Measurements from ENCODE around the gene GLYR1.

Gene GLYR1

GRCh38 chr16:4846901-4847773 is at the start of gene GLYR1, which contains the start of gene UBN1:
TSS of gene GLYR1 (minus strand) at chr16:4847288. CDS start at chr16:4847265, 23 bp downstream.
TSS of gene UBN1 (plus strand) at chr16:4847481. CDS start at chr16:4852918, 5,437 bp downstream.
- TF ChIP-seq GATA3 (IDR thresholded peaks at IDR 0.05; ENCODE audit: low read depth, low read length) (no peak), GATA2 (IDR thresholded peaks at IDR 0.05; ENCODE audit: low read depth, low read length) (no peak)

DNA sequence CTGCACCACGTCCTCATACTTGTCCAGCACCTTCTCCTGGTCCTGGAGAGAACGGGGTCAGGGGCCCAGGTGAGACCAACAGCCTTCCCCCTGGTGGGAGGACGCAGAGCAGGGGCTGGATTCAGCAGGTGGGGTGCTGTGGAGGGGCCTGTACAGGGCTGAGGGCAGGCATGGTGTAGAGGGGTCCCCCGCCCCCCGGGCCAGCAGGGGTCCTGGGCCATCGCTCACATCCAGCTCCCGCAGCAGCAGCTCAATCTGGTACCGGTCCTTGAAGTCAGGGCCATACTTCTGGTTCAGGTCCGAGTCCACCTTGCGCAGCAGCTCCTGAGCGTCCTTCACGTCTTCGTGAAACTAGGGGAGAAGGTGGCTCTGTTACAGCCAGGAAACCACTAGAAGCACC is 48.3 kb upstream of the GLYR1 start:
- TF ChIP-seq GATA2 (IDR thresholded peaks at IDR 0.05; ENCODE audit: low read depth, low read length) (no peak), GATA3 (IDR thresholded peaks at IDR 0.05; ENCODE audit: low read depth, low read length) (no peak)

DNA sequence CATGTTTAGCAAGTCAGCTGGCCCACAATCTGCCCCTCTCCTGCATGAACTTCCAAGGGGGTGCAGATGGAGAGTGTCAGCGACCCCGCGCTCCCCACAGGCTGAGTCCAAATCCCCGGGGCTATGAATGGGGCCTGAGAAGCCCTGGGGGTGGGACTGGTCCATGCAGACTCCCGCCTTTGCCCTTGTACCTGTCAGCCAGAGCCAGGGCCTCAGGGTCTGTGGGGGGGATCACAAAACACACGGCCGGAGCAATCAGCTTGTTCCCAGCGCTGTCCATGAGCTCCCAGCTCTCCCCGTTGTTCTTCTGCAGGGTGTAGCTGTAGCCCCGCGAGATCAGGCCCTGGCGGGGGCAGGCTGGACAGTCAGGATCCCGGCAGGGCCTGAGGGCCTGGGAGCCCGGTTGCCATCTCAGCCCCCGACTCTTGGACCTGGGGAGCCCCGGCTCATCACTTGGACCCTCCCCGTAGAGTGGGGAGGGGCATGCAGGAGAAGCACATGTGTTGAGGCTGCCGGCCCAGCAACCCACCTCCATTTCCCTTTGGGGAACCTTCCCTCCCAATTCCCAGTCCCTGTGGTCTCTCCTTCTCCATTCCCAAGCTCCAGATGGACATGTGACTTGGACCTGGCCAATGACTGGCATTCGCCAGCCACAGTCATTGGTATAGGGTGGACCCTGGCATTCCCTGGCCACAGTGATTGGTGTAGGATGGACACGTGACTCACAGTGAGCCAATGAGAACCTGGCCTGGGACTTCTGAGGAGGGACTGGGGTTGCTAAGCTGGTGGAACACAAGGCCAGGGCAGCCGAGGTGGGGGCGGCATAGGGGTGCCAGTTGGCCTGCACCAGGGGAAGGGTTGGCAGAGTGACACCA is 47.4 kb upstream of the GLYR1 start:
- TF ChIP-seq GATA3 (IDR thresholded peaks at IDR 0.05; ENCODE audit: low read depth, low read length) (no peak), GATA2 (IDR thresholded peaks at IDR 0.05; ENCODE audit: low read depth, low read length) (no peak)

DNA sequence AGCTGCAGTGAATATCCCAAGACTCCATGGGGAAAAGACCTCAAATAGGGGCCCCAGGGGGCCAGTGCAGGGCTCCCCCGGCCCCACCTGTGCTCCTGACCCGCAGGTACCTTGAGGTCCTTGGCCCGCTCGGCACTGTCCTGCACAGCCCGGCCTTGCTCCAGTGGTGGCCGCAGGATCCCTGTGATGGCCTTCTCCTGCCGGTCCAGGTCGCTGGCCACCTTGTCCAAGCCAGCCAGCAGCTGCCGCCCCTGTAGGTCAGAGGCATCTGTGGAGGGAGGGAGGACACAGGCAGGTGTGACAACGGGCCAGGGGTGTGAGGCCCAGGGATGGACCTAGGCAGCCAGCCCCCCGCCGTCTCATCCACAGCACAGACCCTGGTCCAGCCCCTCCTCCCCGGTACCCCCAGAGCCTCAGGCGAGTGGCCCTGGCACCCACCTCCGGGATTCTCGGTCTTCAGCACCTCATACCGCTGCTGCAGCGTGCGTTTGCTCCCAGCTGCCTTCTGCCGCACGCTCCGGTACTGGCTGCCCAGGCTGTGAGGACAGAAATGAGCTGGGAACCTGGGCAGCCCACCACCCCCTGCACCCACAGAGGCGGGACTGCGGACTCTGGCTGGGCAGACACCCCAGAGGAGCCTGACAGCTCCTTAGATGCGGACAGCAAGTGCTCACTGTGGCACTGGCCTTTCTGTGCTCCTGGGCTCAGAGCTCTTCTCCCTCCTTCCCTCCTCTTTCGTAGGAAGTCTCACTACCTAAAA is 46.2 kb upstream of the GLYR1 start:
- TF ChIP-seq GATA2 (IDR thresholded peaks at IDR 0.05; ENCODE audit: low read depth, low read length) (no peak), GATA3 (IDR thresholded peaks at IDR 0.05; ENCODE audit: low read depth, low read length) (no peak)

GRCh38 chr16:4892361-4893102 is 45.4 kb upstream of the GLYR1 start:
- TF ChIP-seq GATA2 (IDR thresholded peaks at IDR 0.05; ENCODE audit: low read depth, low read length) (no peak), GATA3 (IDR thresholded peaks at IDR 0.05; ENCODE audit: low read depth, low read length) (no peak)

DNA sequence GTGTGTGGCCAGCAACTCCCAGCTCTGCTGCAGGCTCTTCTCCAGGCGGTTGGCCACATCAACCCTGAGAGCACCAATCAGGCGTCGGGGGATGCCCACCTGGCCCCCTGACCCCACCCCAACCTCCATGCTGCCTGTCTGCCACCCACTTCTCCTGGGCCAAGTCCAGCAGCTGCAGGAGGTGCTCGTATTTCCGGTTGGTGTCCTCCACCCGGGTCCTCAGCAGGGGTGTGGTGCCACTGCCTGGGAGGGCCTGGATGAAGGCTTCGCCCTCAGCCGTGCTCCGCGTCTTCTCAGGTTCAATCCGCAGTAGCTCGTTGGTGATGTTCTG is 44.8 kb upstream of the GLYR1 start:
- TF ChIP-seq GATA3 (IDR thresholded peaks at IDR 0.05; ENCODE audit: low read depth, low read length) (no peak), GATA2 (IDR thresholded peaks at IDR 0.05; ENCODE audit: low read depth, low read length) (no peak)

DNA sequence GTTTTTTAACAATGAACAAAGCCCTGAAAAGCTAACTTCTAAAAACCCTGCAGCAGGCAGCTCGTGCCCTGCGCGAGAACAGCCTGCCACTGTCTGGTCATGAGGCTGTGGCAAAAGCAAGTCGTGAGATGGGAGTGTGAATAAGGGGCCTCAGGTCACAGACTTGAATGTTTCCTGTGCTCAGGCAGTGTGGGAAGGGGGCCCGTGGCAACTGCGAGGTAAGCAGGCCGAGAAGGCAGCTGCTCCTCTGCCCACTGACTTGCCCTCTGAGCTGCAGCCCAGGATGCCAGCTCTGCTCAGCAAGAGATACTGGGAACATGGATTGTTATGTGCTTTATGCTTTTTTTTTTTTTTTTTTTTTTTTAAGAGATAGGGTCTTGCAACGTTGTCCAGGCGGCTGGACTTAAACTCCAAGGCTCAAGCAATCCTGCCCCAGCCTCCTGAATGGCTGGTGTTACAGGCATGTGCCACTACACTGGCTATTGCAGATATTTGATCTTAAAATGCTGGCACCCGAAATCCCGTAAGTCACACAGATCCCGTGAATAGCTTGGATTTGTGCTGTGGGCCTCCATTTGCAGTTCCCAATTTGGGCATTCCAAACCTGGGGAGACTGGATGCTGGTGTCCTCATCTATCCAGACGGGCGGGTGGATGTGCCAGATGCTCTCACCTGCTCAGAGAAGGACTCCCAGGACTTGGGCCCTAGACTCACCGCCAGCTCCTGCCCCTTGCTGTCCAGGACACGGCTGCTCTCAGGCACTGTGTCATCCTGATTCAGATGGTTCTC is 44.2 kb upstream of the GLYR1 start:
- TF ChIP-seq GATA3 (IDR thresholded peaks at IDR 0.05; ENCODE audit: low read depth, low read length) (no peak), GATA2 (IDR thresholded peaks at IDR 0.05; ENCODE audit: low read depth, low read length) (no peak)

- TF ChIP-seq GATA2 (IDR thresholded peaks at IDR 0.05; ENCODE audit: low read depth, low read length), result no peak
- TF ChIP-seq GATA3 (IDR thresholded peaks at IDR 0.05; ENCODE audit: low read depth, low read length), result no peak
These were observed 43.6 kb upstream of the GLYR1 start for GRCh38 chr16:4890686-4891085.

DNA sequence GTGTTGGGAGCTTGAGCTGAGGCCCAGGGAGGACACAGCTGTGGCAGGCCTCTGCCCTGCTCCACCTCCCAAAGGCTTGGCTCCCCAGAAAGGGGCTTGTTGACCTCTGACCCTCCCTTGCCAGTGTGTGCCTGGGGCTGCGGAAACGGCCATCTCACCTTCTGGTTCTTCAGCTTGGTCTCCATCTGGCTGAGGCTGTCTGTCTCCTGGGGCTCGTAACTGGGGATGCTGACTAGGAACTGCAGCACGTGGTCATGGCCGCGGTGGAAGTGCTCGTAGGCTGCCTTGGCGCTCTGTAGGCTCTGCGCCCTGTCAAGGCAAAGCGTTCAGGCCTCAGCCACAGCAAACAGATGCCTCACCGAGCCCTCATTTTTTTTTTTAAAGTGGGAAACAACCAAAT is 42.9 kb upstream of the GLYR1 start:
- no peak for TF ChIP-seq GATA3 (IDR thresholded peaks at IDR 0.05; ENCODE audit: low read depth, low read length)
- no peak for TF ChIP-seq GATA2 (IDR thresholded peaks at IDR 0.05; ENCODE audit: low read depth, low read length)

DNA sequence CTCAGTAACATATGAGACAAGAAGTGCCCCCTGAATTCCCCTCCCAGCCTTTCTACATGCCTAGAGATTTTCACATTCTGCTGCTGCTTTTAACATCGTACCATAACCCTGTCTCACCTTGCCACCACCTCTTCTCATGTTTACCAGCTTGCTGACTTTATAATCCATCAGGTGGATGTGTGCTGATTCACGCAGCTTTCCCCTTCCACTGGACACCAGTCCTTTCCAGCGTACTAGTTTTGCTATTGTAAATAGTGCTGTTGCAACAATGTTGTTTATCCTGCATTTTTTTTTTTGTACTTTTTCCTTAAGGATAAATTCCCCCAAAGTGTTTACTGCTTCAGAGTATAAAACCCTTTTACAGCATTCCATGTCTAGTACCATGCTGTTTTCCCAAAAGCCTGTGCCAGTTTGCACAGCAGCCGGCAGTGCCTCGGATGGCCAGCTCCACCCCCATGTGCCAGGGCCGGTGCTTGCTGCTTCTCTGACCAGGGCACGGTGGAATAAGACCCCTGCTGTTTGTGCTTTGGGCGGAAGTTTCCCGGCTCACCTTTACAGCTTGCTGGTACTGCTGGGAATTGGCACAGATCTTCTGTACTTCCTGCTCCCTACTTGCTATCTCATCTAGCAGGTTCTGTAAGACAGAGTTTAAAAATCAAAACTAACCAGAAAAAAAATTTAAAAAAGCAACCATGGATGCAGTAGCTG is 41.5 kb upstream of the GLYR1 start:
- no peak for TF ChIP-seq GATA2 (IDR thresholded peaks at IDR 0.05; ENCODE audit: low read depth, low read length)
- TF ChIP-seq GATA3 (IDR thresholded peaks at IDR 0.05; ENCODE audit: low read depth, low read length), result no peak

GRCh38 chr16:4886151-4886550 is 39.1 kb upstream of the GLYR1 start:
- no peak for TF ChIP-seq GATA2 (IDR thresholded peaks at IDR 0.05; ENCODE audit: low read depth, low read length)
- no peak for TF ChIP-seq GATA3 (IDR thresholded peaks at IDR 0.05; ENCODE audit: low read depth, low read length)

Measured in SH-SY5Y (cell line).